Activated CD4-positive, alpha-beta T cell treated with anti-CD3 and anti-CD28 coated beads, Interleukin-2, amount 10 ng/mL, durations not matched to agents 7 days and 5 days (primary cell): ENCODE data around the gene RHBDF1. TPM values are rescaled to one million over a fixed set of nuclear protein-coding genes. Genes with fewer than 3 reads are reported as not detected.
A peak's percentile ranks its signal among the peaks of the same experiment; 100 is the strongest.
"Not testable (repeated sequence)": the region's sequence is repeated elsewhere in the genome, so short reads cannot be mapped to it uniquely, and the experiment has no call there.

Experiments used
- CTCF ChIA-PET: fragments of 350-600 bp; sonication (Branson Sonifier 250); formaldehyde crosslinking; loops from one replicate; lab custom pipeline; 2021; ENCODE audit warnings: antibody characterized with exemption; lab: Charles Lee
- POLR2A ChIA-PET: fragments of 350-600 bp; sonication (Branson Sonifier 250); formaldehyde crosslinking; loops from one replicate; lab custom pipeline; 2021; ENCODE audit warnings: antibody characterized with exemption; lab: Charles Lee
- DNase-seq: peaks from one replicate; pipeline ENCODE4 v3.0.0-alpha.2; 2020
- H3K27ac Mint-ChIP-seq: one replicate; pipeline ENCODE4 v1.8.0; 2021; ENCODE audit warnings: mild to moderate bottlenecking, moderate library complexity, mixed read lengths
- H3K27me3 Mint-ChIP-seq: one replicate; pipeline ENCODE4 v1.8.0; 2021; ENCODE audit warnings: mixed read lengths
- H3K36me3 Mint-ChIP-seq: one replicate; pipeline ENCODE4 v1.8.0; 2021; ENCODE audit warnings: low read depth, mixed read lengths
- H3K4me1 Mint-ChIP-seq: one replicate; pipeline ENCODE4 v1.8.0; 2021; ENCODE audit warnings: mixed read lengths
- H3K4me3 Mint-ChIP-seq: one replicate; pipeline ENCODE4 v1.8.0; 2021; ENCODE audit warnings: mild to moderate bottlenecking, moderate library complexity, mixed read lengths
- H3K9me3 Mint-ChIP-seq: one replicate; pipeline ENCODE4 v1.8.0; 2021; ENCODE audit warnings: mixed read lengths
- total RNA-seq, 2 experiments: library from RNA; stranded (reverse); gene quantifications; one replicate each; pipeline ENCODE4 v1.2.3, GENCODE V29; 2021

The RHBDF1 gene
- total RNA-seq, 2 experiments from 2014 or later = 0.10 TPM; not detected in 1

- peaks cover 32% of the 10 kb centered on the region for H3K4me1 Mint-ChIP-seq
- CTCF ChIA-PET = no interaction called here
Measured at GRCh38 chr16:35678-36305, 36.6 kb downstream of the RHBDF1 start.

GRCh38 chr16:35011-35677 lies 37.3 kb downstream of the RHBDF1 start:
- peak overlapping the region; percentile 46 for H3K27ac Mint-ChIP-seq
- ChIA-PET CTCF (interaction anchor here (1.1 kb wide), 1 partner anchor 49 kb away, joined by 4 read pairs; no protein-coding TSS in a partner anchor), POLR2A (no interaction called here)
- peaks cover 11% of the 10 kb centered on the region for H3K36me3 Mint-ChIP-seq
- no peak for DNase-seq
- H3K4me3 Mint-ChIP-seq = no peak overlapping the region
- H3K4me1 Mint-ChIP-seq = peaks cover 31% of the 10 kb centered on the region
- H3K9me3 Mint-ChIP-seq = no peaks in the 10 kb centered on the region
- no peaks in the 10 kb centered on the region for H3K27me3 Mint-ChIP-seq

More at GRCh38 chr16:35678-36305, 36.6 kb downstream of the RHBDF1 start:
- POLR2A ChIA-PET = no interaction called here
- H3K36me3 Mint-ChIP-seq = peaks cover 11% of the 10 kb centered on the region
- H3K27ac Mint-ChIP-seq = no peak overlapping the region
- H3K9me3 Mint-ChIP-seq = no peaks in the 10 kb centered on the region
- no peaks in the 10 kb centered on the region for H3K27me3 Mint-ChIP-seq
- DNase-seq = no peak
- no peak overlapping the region for H3K4me3 Mint-ChIP-seq

- H3K4me3 Mint-ChIP-seq = no peak overlapping the region
- ChIA-PET CTCF (interaction anchor here (1.1 kb wide), 1 partner anchor 50 kb away, joined by 4 read pairs; no protein-coding TSS in a partner anchor), POLR2A (no interaction called here)
- no peaks in the 10 kb centered on the region for H3K9me3 Mint-ChIP-seq
- H3K4me1 Mint-ChIP-seq = peaks cover 27% of the 10 kb centered on the region
- no peak for DNase-seq
- peak overlapping the region; percentile 26 for H3K27ac Mint-ChIP-seq
- H3K36me3 Mint-ChIP-seq = peaks cover 11% of the 10 kb centered on the region
- H3K27me3 Mint-ChIP-seq = no peaks in the 10 kb centered on the region
Measured at GRCh38 chr16:34648-34987, 37.8 kb downstream of the RHBDF1 start.

GRCh38 chr16:33877-34647 lies 38.4 kb downstream of the RHBDF1 start:
- Mint-ChIP-seq H3K4me3 (no peak overlapping the region), H3K4me1 (peaks cover 21% of the 10 kb centered on the region), H3K9me3 (no peaks in the 10 kb centered on the region), H3K36me3 (peaks cover 9% of the 10 kb centered on the region), H3K27me3 (no peaks in the 10 kb centered on the region), H3K27ac (peak overlapping the region; percentile 26)
- no peak for DNase-seq
- ChIA-PET CTCF (interaction anchor here (1.1 kb wide), 1 partner anchor 50 kb away, joined by 4 read pairs; no protein-coding TSS in a partner anchor), POLR2A (no interaction called here)

DNA sequence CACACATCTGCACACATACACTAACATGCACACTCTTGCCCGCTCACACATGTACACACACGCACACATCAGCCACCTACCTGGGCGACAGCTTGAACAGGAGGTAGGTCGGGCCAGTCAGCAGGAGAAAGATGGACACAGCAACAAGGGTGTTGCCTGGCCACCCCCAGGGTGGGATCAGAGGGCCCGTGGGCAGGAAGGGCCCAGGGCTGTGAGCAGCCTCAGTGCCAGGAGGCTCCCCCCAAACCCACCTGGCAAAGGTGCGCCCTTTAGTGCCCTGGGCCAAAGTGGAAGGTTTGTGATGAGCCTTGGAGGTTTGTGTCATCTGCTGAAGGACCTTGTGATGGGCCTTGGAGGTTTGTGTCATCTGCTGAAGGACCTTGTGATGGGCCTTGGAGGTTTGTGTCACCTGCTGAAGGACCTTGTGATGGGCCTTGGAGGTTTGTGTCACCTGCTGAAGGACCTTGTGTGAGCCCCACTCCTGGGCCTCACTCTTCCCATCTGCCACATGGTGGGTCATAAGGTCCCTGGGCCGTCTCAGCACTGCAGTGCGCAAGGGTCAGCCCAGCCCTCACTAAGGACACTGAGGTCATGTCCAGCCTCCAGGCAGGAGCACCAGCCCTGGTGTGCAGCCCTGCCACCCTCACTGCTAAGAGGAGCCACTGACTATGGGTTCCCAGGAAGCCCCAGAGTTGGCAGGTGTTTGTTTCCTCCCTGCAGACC lies 39.1 kb downstream of the RHBDF1 start:
- H3K36me3 Mint-ChIP-seq, DNase-seq, CTCF ChIA-PET, H3K27me3 Mint-ChIP-seq, H3K27ac Mint-ChIP-seq, H3K4me3 Mint-ChIP-seq, POLR2A ChIA-PET, H3K9me3 Mint-ChIP-seq: not testable (repeated sequence)
- peaks cover 14% of the 10 kb centered on the region for H3K4me1 Mint-ChIP-seq

DNA sequence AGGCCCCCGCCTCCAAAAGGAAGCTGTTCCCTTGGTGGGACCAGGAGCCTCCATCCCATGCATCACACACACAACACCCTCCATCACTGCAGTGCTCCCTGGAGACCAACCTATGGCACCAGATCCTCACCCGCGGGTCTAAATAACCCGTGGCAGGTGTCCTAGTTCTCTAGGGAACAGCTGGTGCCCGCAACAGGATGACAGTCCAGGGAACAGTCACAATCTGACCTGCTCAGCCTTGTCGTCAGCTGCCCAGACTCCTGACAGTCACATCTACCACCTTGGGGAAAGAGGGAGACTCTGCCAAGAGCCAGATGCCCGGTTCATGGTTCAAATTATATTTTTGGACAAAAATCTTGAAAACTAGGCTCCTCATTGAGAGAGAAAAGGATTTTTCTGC lies 41.8 kb downstream of the RHBDF1 start:
- DNase-seq, H3K27me3 Mint-ChIP-seq, POLR2A ChIA-PET: not testable (repeated sequence)

DNA sequence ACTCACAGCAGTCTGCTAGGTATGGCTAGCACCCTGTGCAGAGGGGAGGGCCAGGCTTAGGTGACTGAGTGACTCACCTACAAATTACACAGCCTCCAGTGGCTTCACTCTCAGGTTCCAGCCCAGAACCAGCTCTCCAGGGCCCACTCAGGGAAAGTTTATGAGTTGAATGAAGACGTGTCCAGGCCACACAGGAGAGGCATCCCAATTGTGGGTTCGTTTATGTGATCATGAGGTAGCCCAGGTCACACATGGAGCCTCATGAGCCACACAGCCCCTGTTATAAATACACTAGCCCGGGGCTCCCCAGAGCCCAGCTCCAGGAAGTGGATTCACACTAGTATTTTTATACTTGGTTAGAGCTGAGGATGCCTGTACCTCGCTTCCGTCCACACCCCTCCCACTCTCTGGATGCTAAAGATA lies 46.5 kb downstream of the RHBDF1 start:
- H3K4me1 Mint-ChIP-seq, H3K27ac Mint-ChIP-seq, H3K9me3 Mint-ChIP-seq, H3K27me3 Mint-ChIP-seq, H3K36me3 Mint-ChIP-seq, POLR2A ChIA-PET, CTCF ChIA-PET, H3K4me3 Mint-ChIP-seq, DNase-seq: not testable (repeated sequence)

More for the DNA sequence above, 41.8 kb downstream of the RHBDF1 start:
- CTCF ChIA-PET, H3K4me1 Mint-ChIP-seq, H3K4me3 Mint-ChIP-seq, H3K36me3 Mint-ChIP-seq, H3K9me3 Mint-ChIP-seq, H3K27ac Mint-ChIP-seq: not testable (repeated sequence)

- CTCF ChIA-PET, POLR2A ChIA-PET, H3K27me3 Mint-ChIP-seq, H3K27ac Mint-ChIP-seq, H3K4me3 Mint-ChIP-seq, DNase-seq, H3K36me3 Mint-ChIP-seq, H3K9me3 Mint-ChIP-seq, H3K4me1 Mint-ChIP-seq: not testable (repeated sequence)
Measured at GRCh38 chr16:24151-24550, 48.3 kb downstream of the RHBDF1 start.

- H3K4me3 Mint-ChIP-seq, H3K9me3 Mint-ChIP-seq, H3K27ac Mint-ChIP-seq, H3K36me3 Mint-ChIP-seq, DNase-seq, CTCF ChIA-PET, H3K27me3 Mint-ChIP-seq, POLR2A ChIA-PET, H3K4me1 Mint-ChIP-seq: not testable (repeated sequence)
Measured at GRCh38 chr16:20886-21285, 51.5 kb downstream of the RHBDF1 start.

DNA sequence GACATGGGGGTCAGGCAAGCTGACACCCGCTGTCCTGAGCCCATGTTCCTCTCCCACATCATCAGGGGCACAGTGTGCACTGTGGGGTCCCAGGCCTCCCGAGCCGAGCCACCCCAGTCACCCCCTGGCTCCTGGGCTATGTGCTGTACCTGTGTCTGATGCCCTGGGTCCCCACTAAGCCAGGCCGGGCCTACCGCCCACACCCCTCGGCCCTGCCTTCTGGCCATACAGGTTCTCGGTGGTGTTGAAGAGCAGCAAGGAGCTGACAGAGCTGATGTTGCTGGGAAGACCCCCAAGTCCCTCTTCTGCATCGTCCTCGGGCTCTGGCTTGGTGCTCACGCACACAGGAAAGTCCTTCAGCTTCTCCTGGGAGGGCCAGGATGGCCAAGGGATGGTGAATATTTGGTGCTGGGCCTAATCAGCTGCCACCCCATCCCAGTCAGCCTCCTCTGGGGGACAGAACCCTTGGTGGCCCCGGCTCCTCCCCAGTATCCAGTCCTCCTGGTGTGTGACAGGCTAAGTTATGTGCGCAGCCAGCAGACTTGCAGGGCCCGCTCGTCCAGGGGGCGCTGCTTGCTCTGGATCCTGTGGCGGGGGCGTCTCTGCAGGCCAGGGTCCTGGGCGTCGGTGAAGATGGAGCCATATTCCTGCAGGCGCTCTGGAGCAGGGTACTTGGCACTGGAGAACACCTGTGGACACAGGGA lies 55.2 kb downstream of the RHBDF1 start:
- POLR2A ChIA-PET, H3K9me3 Mint-ChIP-seq, H3K4me3 Mint-ChIP-seq, H3K4me1 Mint-ChIP-seq, H3K27me3 Mint-ChIP-seq, CTCF ChIA-PET, H3K27ac Mint-ChIP-seq, DNase-seq, H3K36me3 Mint-ChIP-seq: not testable (repeated sequence)

- peak; percentile 91 for DNase-seq
- H3K9me3 Mint-ChIP-seq, H3K36me3 Mint-ChIP-seq, H3K4me3 Mint-ChIP-seq, H3K27ac Mint-ChIP-seq, H3K27me3 Mint-ChIP-seq, CTCF ChIA-PET, H3K4me1 Mint-ChIP-seq, POLR2A ChIA-PET: not testable (repeated sequence)
Measured at GRCh38 chr16:10772-11171, 61.7 kb downstream of the RHBDF1 start.

GRCh38 chr16:9903-10665 lies 62.3 kb downstream of the RHBDF1 start:
- POLR2A ChIA-PET = no interaction called here
- CTCF ChIA-PET = no interaction called here
- Mint-ChIP-seq H3K4me3 (peak overlapping the region; percentile 36), H3K4me1 (no peaks in the 10 kb centered on the region), H3K27ac (no peak overlapping the region), H3K9me3 (no peaks in the 10 kb centered on the region), H3K27me3 (no peaks in the 10 kb centered on the region), H3K36me3 (no peaks in the 10 kb centered on the region)
- no peak for DNase-seq
